ENCODE measurements around the gene PRKCH.
A peak's percentile ranks its signal among the peaks of the same experiment; 100 is the strongest.

Gene PRKCH

GRCh38 chr14:61532763-61533162 lies 211.4 kb downstream of the PRKCH start:
- DNase-seq (ENCODE audit: low read depth), result no peak

DNA sequence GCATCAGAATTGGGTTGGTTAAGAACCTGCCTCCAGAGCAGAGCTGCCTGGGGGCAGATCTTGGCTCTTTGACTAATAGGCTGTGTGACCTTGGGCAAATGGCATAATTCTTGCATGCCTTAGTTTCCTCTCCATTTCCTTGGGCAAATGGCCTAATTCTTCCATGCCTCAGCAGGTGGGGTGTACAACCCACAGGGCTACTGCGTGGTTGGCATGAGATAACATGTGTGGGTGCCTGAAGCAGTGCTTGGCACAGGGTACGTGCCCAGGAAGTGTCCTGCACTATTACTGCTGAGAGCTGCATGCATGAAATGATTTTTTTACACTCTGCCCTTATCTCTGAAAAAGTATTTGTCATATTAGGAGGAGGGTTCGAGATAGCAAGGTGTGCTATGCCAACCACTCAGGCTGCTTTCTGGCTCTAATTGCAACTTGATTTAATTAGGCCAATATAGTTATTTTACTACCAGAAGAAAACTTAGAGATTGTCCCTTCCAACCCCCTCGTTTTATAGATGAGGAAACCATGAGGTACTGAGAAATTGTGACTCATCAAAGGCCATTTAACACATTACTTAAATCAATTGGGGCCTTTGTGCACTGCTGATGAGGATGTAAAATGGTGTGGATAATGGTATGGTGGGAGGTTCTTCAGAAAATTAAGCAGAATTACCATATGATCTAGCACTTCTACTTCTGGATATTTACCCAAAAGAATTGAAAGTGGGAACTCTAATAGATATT lies 212.3 kb downstream of the PRKCH start:
- DNase-seq (ENCODE audit: low read depth), result no peak

GRCh38 chr14:61535032-61535431 lies 213.7 kb downstream of the PRKCH start:
- no peak for DNase-seq (ENCODE audit: low read depth)

DNA sequence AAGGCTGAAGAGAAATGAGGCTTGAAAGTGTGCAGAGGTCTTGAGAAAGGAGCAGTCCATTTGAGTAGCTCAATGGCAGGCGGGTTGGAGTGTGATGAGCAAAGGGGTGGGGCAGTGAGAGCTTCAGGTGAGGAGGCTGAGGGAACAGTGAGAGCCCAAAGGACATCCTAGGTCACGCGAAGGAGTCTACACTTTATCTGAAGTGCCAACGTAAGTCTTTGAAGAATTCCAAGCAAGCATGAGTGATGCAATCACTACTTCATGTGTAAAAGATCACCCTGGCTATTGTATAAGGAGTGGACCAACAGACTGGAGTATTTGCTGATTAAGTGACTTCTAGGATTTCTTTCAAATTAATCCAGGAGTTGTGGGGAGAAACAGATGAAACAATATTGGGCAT lies 214.1 kb downstream of the PRKCH start:
- DNase-seq (ENCODE audit: low read depth), result no peak

DNA sequence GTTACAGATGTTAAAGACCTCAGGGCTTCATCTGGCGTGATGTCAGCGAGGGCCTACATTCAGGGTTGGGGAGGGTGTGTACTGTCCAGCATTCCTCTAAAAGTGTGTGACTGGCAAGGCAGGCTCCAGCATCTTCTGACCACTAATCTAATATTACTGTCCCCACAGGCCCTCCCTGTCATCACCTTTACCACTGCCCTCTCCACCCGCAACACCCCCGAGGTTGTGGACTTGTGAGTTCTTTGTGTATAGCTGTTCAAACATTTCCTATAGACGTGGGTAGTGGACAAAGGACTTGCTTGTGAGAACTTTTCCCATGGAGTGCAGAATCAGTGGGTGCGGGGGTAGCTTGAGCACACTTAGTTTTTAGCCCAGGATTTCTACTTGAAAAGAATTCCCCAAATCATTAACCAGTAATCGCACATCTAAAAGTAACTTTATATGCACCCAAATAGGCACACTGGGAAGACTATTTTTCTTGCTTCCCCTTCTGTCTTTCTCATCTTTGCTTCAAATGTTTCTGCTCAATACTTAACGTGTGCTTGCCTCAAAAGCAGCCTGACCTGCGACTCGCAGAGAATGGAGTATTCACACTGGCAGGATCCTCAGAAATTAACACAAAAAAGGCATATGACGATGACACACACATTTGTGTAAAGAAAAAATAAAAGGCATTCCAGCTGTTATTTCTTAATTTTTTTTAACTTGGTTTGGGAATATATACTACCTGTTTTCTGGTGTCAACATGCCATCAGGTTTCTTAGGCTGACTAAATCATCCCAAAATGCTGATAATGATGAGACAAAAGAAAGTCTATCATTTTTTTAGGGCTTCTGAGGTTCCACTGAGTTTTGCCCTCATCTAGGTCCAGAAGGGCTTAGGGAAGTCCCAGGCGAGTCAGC lies 215.5 kb downstream of the PRKCH start:
- DNase-seq (ENCODE audit: low read depth), result no peak

DNA sequence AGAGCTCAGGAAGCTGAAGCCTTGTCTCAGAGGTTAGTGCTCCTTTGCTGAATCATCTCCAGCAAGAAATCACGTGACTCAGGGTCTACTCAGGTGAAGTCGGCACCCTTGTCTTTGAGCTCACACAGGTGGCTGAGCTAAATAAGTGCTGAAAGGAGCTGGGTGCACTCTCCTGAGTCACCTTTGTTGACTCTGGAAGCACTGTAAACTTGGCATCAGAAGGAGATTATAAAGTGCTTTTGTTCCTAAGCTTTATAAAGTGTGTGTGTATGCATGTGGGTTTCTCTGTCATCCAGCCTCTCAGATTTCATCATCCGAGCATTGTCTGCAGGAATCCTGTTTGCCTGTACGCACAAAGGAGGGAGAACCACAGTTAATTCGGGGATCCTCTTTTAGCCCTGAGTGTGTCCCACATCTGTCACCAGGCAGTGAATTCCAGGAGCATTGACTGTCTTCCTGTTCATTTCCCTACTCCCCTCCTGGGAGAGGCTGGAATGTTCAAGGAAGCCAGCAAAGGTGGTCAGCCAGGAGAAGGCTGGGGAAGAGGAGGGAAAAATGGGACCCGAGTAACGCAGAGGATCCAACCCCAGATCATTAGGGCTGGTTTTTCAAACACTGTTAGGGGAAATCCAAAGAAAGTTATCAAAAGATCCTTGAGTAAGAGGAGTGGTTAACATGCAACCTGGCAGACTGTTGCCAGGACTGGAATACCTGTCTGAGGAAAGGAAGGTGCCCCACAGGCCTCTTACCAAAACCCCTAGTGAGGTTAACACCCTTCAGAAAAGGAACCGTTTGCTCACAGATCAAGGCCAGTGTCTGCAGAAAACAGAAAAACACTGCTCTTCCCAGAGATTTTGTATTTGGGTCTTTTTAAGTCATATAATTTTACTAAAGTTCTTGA lies 216.4 kb downstream of the PRKCH start:
- no peak for DNase-seq (ENCODE audit: low read depth)

DNA sequence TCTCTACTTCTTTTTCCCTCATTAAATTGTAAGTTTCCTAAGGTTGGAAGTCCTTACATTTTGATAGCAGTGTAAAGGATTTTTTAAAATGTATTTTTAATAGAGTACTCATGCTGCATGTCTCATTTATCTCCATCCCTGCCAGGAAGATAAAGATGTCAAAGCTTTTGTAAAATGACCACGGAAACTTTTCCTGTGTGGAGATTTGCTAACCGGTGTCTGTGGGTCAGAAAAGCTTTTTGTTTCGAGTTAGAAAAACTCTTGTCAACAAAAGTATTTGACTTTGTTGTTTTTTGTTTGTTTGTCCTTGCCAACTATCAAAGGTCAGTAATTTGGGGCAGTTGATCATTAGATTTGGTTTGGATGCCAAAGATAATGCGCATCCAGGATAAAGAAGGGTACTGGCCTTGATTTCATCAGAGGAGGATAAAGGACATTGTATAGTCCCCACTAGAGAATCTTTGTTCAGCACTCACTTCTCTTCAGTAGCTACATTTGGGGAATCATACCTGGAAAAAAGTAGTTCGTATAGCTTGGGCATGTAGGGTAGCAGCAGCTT lies 217.2 kb downstream of the PRKCH start:
- no peak for DNase-seq (ENCODE audit: low read depth)

DNA sequence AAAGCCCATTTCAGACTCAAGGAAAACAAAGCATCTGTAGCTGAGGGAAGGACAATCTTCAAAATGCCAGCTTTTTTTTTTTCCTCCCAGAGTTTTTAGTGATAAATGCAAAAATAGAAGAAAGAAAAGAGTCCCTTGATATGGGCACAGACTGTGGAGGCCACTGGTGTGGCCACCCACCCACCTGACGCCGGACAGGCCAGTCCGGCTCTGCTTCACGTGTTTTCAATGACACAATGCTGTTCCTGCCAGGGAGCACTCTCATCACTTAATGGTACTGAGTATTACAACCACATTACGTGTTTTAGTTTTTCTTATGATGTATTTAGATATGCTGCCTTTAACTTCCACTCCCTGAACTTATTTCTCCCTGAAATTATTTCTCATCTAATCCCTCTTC lies 218.3 kb downstream of the PRKCH start:
- no peak for DNase-seq (ENCODE audit: low read depth)

DNA sequence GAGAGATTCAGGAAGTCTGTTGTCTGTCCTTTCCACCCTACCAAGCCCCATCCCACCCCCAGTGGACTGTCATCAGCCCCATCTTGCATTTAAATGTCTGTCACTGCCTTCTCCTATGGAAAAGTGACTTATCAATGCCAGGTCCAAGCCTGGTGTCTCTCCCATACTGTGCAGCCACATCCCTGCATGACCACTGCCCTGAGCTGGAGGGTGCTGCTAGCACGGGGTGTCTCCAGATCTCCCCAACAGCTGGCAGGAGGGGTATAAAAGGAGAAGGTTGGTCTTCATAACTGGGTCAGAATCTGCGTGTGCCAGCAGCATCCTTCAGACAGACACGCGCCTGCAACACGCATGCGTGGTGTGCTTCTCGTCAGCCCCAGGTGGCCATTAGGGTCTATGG lies 219.6 kb downstream of the PRKCH start:
- no peak for DNase-seq (ENCODE audit: low read depth)

GRCh38 chr14:61542848-61543790 lies 221.7 kb downstream of the PRKCH start:
- DNase-seq (ENCODE audit: low read depth), result no peak

DNA sequence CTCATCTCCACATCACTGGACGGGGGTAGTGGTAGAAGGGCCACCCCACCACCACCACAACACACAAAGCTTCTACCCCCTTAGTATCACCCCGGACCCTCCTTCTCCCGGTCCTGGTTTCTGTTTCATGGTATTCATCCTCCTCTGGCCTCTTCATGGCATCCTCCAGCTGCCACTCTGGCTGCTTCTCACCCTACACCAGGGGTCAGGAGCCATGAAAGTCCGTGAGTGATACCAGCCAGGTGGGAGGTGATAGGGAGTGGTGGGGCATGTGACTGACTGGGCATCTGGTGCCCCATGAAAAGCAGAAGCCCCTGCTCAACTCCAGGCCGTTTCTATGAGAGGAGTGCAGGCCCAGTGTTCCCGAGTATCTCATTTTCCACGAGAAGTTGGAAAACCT lies 222.6 kb downstream of the PRKCH start:
- DNase-seq (ENCODE audit: low read depth), result no peak

GRCh38 chr14:61544448-61545330 lies 223.3 kb downstream of the PRKCH start:
- no peak for DNase-seq (ENCODE audit: low read depth)

GRCh38 chr14:61545726-61546455 lies 224.5 kb downstream of the PRKCH start:
- DNase-seq (ENCODE audit: low read depth), result no peak

- peak; percentile 77 for DNase-seq (ENCODE audit: low read depth)
These were observed 226.0 kb downstream of the PRKCH start for GRCh38 chr14:61547186-61548069.

GRCh38 chr14:61549425-61549824 lies 228.0 kb downstream of the PRKCH start:
- DNase-seq (ENCODE audit: low read depth), result no peak

GRCh38 chr14:61551384-61551783 lies 230.0 kb downstream of the PRKCH start:
- no peak for DNase-seq (ENCODE audit: low read depth)

- DNase-seq (ENCODE audit: low read depth), result no peak
These were observed 230.9 kb downstream of the PRKCH start for GRCh38 chr14:61552241-61552640.

Measured in GM04503 (cell line).